HK-2 (cell line): ENCODE results near the gene PPP6R1.

Source experiments
- DNase-seq: peaks from one replicate; pipeline ENCODE4 v3.0.0-alpha.2; 2018; ENCODE audit not compliant: unreplicated experiment

Gene PPP6R1

DNA sequence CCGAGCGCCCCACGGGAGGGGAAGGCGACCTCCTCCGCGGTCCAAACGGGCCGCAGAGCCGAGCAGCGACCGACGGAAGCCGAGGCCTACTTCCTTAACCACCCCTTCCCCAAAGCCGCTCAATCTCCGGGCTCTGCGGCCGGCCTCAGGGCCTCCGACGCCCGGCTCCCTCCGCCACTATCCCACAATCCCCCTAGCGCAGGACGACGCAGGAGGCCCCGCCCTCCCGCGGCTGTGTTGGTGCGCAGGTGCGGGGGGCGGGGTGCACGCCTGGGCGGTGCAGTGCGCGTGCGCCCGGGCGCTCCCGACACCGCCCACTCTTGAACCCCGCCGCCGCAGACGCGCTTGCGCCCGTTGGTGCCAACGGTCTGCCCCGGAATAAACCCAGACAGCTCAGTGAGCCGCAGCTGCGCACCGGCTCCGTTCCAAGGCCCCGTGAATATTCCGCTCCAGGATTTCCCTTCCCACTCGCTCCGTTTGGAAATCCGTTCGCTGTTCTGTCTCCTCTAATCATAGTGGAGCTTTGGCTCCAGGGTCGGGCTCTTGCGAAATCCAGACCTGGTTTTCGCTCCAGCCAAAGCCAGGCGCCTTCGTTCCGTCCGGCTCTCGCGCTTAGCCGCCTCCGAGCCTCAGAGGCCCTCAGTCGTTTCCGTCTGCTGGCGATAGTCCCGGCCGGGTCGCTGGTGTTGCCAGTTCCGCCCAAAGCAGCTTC lies at the start of gene PPP6R1:
Gene PPP6R1, minus strand, starts transcription at position 190 of the 712 bp plus-strand sequence. CDS start 11,914 bp downstream, outside the sequence.
- peak; percentile 100 for DNase-seq

GRCh38 chr19:55308281-55308680 lies 49.5 kb upstream of the PPP6R1 start:
- no peak for DNase-seq

GRCh38 chr19:55306712-55307111 lies 47.9 kb upstream of the PPP6R1 start:
- no peak for DNase-seq

DNA sequence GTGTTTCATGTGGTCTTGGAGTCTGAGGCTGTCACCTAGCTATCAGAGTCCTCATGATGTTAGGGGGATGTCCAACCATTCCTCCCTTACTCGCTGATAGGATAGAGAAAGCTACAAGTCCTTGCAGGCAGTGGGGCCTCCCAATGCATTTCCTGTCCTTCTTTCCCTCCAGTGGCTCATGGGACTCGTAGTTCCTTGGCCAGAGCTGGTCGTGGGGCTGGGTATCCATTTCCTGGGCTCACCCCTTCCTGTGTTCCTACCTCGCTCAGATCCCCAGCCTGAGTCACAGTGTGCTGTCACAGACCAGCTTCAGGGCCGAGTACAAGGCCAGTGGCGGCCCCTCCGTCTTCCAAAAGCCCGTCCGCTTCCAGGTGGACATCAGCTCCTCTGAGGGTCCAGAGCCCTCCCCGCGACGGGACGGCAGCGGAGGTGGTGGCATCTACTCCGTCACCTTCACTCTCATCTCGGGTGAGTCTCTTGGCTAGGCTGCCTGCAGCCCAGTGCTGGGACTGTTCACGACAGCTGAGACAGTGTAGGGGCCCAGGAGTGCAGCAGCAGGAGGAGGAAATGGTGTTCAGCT lies 47.3 kb upstream of the PPP6R1 start:
- DNase-seq: peak; percentile 30

GRCh38 chr19:55305491-55305890 lies 46.7 kb upstream of the PPP6R1 start:
- peak; percentile 40 for DNase-seq

DNA sequence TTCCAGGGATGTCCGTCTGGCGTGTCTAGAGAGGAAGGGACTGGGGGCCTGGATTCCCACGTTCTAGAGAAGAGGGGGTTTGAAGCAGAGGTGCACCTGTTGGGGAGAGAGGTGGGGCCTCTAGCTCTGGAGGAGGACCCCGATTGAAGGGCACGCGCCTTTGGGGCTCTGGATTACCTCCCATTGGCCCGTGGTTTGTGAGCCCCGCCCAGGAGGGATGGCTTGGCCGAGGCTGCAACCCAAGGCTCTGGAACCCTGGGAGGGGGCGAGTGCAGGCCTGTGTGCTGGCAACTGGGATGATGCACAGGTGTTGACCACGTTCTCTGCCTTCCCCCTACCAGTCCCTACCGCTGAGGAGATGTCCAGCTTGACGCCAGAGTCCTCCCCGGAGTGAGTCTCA lies 46.2 kb upstream of the PPP6R1 start:
- no peak for DNase-seq

DNA sequence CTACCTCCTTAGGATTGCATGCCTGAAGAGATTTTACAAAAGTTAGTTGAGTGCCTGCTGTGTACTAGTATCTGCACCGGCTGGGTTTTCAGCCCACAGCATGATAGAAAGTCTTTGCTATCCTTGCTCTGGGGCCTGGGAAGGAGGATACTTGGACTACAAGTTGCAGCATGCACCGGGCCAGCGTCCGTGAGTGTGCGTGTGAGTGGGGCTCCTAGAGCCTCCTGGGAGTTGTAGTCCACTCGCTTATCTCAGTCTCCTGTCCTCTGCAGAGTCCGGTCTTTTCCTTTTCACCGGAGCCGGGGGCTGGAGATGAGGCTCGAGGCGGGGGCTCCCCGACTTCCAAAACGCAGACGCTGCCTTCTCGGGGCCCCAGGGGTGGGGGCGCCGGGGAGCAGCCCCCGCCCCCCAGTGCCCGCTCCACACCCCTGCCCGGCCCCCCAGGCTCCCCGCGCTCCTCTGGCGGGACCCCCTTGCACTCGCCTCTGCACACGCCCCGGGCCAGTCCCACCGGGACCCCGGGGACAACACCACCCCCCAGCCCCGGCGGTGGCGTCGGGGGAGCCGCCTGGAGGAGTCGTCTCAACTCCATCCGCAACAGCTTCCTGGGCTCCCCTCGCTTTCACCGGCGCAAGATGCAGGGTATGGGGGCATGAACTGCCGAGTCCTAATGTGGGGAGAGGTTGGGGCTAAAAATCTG lies 45.6 kb upstream of the PPP6R1 start:
- no peak for DNase-seq

GRCh38 chr19:55303477-55303876 lies 44.7 kb upstream of the PPP6R1 start:
- DNase-seq: no peak

GRCh38 chr19:55302318-55302703 lies 43.5 kb upstream of the PPP6R1 start:
- DNase-seq: no peak

- DNase-seq: peak; percentile 95
Measured at GRCh38 chr19:55301459-55302317, 42.9 kb upstream of the PPP6R1 start.

- DNase-seq: no peak
Measured at GRCh38 chr19:55300886-55301458, 42.2 kb upstream of the PPP6R1 start.

GRCh38 chr19:55299991-55300390 lies 41.2 kb upstream of the PPP6R1 start:
- no peak for DNase-seq

DNA sequence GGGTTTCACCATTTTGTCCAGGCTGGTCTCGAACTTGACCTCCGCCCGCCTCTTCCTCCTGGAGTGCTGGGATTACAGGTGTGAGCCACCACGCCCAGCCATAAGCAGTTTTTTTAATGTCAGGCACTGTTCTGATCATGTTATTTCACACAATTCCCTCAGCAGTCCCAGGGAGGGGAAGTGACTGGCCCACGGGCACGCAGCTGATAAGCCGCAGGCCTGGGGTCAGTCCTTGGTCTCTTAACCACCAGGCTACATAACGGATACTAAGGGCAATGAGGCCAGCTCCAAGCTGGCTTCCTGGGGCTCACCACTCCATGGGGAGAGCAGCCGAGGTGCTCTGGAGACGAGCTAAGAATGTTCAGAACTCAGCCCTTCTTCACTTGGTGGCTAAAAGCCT lies 38.5 kb upstream of the PPP6R1 start:
- DNase-seq: no peak

GRCh38 chr19:55289117-55289796 lies 30.4 kb upstream of the PPP6R1 start:
- DNase-seq: no peak

GRCh38 chr19:55287361-55288079 lies 28.7 kb upstream of the PPP6R1 start:
- no peak for DNase-seq

DNA sequence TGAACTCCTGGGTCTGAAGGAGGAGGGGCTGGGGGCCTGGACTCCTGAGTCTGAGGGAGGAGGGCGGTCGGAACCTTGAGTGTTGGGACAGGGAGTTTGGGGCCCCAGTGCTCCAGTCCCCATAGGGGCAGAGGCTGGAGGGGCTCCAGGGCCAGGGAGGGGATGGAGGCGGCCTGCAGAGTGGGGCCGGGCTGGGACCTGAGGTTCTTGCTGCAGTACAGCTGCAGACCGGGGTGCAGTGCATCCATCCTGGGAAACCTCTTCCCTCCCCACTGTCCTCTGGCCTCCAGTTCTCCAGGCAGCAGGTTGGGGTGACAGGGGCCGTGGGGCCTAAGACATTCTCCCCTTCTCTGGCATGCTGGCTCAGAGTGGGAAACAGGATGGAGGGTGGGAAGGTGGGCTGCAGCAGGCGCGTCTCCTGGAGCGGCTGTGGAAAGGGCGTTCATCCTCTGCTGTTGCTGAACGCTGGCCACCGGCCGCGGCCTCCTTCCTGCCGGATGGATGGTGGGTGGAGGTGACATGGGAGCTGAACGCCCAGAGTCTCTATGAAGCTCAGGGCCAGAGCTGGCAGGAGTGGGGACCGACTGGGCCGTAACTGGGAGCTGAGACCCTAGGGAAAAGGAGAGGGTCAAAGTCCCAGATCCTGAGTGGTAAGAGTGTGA lies 26.5 kb upstream of the PPP6R1 start:
- DNase-seq: no peak

- DNase-seq: no peak
Measured at GRCh38 chr19:55284405-55285058, 25.7 kb upstream of the PPP6R1 start.

GRCh38 chr19:55283548-55284377 lies 24.9 kb upstream of the PPP6R1 start, which contains the start of gene BRSK1:
TSS of gene BRSK1 (plus strand) at chr19:55283997. CDS start at chr19:55284443, 446 bp downstream.
- DNase-seq: no peak
